Endometrium (tissue), 2 donors: Measurements from ENCODE around the gene ABCB9.
"Not testable (repeated sequence)": the region's sequence is repeated elsewhere in the genome, so short reads cannot be mapped to it uniquely, and the experiment has no call there.

Experiments used
- FAIRE-seq: peaks from 2 replicates; lab custom pipeline; 2012; peaks lifted over from hg19 to GRCh38; lab: Jason Lieb, UNC
- donor health status: control.
- donor health status: control.

The ABCB9 gene

GRCh38 chr12:122895320-122895703 lies 71.0 kb downstream of the ABCB9 start:
- no peak for FAIRE-seq

GRCh38 chr12:122894193-122895121 lies 71.8 kb downstream of the ABCB9 start:
- FAIRE-seq, result no peak

DNA sequence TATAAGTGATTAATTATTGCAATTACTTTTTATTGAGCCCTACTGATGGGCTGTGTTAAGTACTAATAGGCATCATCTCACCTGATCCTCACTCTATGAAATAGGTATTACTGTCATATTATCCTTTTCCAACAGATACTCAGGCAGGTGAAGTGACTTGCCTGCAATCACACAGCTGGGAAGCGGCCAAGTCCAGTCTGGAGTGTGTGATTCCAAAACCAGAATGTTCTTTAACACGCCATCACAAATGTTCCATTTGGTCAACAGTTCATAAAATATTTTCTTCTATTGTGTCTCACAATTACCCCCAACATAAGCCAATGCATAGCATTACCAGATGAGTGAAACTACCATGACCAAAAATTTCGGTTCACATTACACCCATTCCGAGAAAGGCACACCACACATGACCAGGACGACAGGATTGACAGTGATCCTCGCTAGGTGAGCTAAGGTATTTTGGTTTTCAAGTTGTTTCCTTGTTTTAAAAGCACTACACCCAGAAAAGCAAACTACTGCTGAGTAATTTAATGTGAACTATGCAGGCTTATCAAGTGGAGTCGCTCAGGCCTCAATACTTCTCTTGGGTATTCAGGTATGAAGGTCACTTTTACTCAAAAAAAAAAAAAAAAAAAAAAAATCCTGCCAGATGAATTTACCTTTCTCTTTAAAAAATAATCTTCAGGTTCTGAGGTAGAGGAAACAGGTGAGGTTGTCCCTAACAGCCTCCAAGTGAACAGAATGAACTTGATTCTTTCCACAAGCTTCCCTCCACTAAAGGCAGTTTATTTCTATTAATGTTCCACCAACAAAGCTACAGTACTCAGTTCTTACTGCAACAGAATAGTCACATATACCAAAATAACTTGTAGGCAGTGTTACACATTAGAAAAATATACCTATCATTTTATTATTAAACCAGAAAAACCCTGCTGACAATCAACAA lies 72.8 kb downstream of the ABCB9 start:
- no peak for FAIRE-seq

DNA sequence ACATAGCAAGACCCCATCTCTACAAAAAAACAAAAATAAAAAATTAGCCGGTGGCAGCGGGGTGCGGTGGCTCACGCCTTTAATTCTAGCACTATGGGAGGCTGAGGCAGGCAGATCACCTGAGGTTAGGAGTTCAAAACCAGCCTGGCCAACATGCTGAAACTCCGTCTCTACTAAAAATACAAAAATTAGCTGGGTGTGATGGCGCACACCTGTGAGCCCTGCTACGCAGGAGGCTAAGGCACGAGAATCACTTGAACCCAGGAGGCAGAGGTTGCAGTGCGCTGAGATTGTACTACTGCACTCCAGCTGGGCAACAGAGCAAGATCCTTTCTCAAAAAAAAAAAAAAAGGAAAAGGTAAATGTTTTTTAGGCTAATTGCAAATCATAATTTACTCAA lies 73.5 kb downstream of the ABCB9 start:
- not testable (repeated sequence) for FAIRE-seq

DNA sequence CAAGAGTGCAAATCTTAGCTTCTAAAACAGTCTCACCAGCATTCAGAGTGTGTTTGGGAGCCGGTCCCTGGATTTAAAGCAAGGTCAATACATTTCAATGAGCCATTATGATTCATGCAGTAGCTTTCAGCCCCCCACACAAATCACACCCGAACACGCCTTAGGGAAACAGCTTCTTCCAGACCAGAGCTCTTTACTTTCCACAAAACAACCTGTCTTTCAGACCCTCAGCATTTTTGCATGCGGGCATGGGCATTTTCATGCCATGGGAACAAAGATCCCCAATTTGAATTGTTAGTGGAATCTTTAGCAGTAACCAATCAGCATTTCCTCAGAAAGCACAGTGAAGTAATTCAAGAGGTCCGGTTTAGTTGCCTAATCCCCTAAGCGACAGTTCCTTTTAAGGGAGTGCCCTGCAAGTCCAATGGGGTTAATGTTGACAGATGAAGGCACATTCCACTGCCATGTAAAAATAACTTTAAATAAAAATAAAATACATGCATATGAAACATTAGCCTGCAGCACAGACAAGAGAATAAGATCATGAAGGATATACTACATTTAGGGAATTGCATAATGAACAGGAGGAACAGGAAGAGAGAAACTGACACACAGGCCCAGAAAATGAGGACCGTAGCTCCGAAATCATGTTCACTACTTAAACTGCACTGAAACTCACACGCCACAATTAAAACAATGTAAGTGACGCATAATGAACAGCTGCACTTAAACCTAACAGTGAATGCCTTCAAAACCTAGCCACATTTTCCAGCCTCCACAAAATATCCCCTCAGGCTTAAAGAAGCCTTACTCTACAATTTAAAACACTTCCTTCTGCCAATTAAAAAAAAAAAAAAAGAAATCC lies 74.4 kb downstream of the ABCB9 start:
- FAIRE-seq, result no peak

GRCh38 chr12:122889761-122890520 lies 76.3 kb downstream of the ABCB9 start:
- FAIRE-seq, result no peak

DNA sequence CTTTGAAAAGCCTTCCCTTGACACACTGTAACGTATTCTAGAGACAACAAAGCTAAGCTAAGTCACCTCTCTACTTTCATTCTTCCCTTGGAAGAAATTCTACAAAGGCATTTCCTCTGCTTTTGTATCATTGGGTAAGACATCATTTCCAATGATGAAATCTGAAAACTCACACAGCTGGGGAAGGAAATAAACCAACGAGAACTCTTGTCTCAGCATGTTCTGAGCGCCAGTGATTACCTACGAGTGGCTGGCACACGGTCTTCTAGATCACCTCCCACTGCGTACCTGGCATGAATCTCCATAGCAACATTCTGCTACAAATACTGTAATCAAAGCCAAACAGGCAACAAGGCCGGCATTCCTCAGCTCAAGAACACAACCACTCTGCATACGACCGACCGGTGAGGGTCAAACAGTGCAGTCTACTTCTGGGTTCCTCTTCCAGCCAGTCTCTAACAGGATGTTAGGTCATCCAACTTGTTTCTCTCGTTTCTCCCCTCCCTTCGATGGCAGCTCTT lies 78.0 kb downstream of the ABCB9 start:
- no peak for FAIRE-seq

- no peak for FAIRE-seq
Measured at GRCh38 chr12:122887819-122888212, 78.4 kb downstream of the ABCB9 start.

DNA sequence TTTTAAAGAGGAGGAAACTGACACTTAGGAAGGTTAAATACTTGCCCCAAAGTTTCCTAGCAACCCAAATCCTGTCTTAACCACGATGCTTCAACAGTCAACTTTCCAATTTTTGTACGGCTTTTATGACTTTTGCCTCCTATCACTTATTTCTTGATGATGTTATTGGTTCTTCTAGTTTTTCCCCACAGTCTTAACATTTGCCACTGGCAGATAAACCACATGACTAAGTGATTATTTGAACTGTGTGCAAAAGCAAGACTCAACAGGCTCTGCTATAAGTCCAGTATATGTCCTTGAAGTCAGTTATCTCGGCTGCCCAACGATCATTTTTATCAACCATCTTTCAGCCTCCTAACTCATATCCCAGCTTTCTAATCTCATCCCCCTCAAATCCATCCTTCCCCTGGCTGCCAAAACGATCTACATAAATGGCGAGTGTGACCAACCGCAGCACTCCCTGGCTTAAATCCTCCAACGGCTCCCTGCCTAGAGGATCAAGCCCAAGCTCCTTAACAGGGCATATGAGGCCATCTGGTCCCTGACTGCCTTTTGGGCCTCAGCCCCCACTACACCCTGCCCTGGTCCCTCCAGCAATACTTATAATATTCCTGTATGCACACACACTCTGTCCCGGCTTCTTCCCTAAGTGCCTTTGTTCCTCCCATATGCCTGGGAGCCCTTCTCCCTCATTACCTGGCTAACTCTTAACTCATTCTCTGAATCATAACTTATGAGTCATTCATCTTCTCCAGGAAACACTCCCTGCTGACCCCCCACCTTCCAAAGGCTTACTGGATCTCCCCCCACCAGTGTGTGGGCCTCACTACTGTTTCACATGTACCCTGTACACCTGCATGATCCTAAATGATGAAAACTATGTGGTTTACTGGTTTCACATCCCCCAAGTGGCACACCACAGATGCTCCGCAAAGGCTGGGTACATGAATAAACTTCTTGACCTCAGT lies 79.1 kb downstream of the ABCB9 start:
- no peak for FAIRE-seq

- no peak for FAIRE-seq
Measured at GRCh38 chr12:122886161-122886560, 80.1 kb downstream of the ABCB9 start.

- FAIRE-seq, result no peak
Measured at GRCh38 chr12:122884860-122885259, 81.4 kb downstream of the ABCB9 start.

- no peak for FAIRE-seq
Measured at GRCh38 chr12:122884091-122884826, 82.0 kb downstream of the ABCB9 start.

DNA sequence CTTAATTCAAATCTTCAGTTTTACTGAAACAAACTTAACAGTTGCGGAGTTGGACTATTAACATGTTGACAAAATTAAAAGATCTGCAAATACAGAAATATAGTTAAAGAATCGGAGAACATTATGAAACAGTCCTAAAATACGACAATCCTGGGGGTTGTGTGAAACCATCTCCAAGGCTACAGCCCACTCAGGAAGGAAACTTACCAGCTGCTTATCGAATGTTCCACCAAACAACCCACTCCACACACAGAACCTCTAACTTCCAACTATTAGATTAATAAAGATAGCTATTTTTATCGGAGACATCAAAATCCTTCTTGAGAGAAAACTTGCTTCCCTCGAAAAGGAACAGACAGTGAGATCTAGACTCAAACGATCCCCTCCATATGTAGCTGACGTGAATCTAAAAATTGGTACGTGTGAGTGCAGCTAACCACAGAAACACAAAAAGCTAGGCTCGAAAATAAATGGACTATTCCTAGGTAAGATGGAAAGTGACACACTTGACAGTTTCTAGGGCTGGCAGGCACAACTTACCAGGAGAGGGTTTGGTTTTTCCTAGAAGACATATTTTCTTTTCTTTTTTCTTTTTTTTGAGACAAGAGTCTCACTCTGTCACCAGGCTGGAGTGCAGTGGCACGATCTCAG lies 83.2 kb downstream of the ABCB9 start:
- FAIRE-seq, result no peak

- FAIRE-seq, result no peak
Measured at GRCh38 chr12:122880668-122881067, 85.6 kb downstream of the ABCB9 start.

GRCh38 chr12:122880155-122880667 lies 86.1 kb downstream of the ABCB9 start:
- no peak for FAIRE-seq
